ENCODE measurements around the gene ERCC6L2.

The ERCC6L2 gene

GRCh38 chr9:95977371-95977770, 101.9 kb downstream of the ERCC6L2 start:
- Histone ChIP-seq H3K4me1 (ENCODE audit: low read length) (no peaks in the 10 kb centered on the region), H3K4me3 (ENCODE audit: low read length) (no peak overlapping the region), H3K79me2 (ENCODE audit: low read length) (no peaks in the 10 kb centered on the region), H3K36me3 (replicated peaks; ENCODE audit: low read depth, low read length) (peaks cover 14% of the 10 kb centered on the region), H3K9me3 (ENCODE audit: insufficient read depth, low read length) (no peaks in the 10 kb centered on the region), H3K4me2 (ENCODE audit: low read length) (no peak overlapping the region), H3K27ac (ENCODE audit: low read length) (no peak overlapping the region), H2AFZ (ENCODE audit: low read depth, low read length) (no peak overlapping the region), H3K9ac (ENCODE audit: low read length) (no peak overlapping the region), H4K20me1 (ENCODE audit: insufficient read depth, low read length) (no peaks in the 10 kb centered on the region), H3K27me3 (ENCODE audit: low read depth, low read length) (no peaks in the 10 kb centered on the region)
- no peak for TF ChIP-seq CTCF (IDR thresholded peaks at IDR 0.05; ENCODE audit: low read depth, low read length)
- no peak for TF ChIP-seq EZH2phosphoT487 (IDR thresholded peaks at IDR 0.05; ENCODE audit: low read depth)

- no peaks in the 10 kb centered on the region for H4K20me1 ChIP-seq (ENCODE audit: insufficient read depth, low read length)
- H3K4me1 ChIP-seq (ENCODE audit: low read length), result no peaks in the 10 kb centered on the region
- no peak overlapping the region for H3K9ac ChIP-seq (ENCODE audit: low read length)
- no peak overlapping the region for H2AFZ ChIP-seq (ENCODE audit: low read depth, low read length)
- no peaks in the 10 kb centered on the region for H3K79me2 ChIP-seq (ENCODE audit: low read length)
- no peaks in the 10 kb centered on the region for H3K27me3 ChIP-seq (ENCODE audit: low read depth, low read length)
- TF ChIP-seq EZH2phosphoT487 (IDR thresholded peaks at IDR 0.05; ENCODE audit: low read depth) (no peak), CTCF (IDR thresholded peaks at IDR 0.05; ENCODE audit: low read depth, low read length) (no peak)
- H3K9me3 ChIP-seq (ENCODE audit: insufficient read depth, low read length), result no peaks in the 10 kb centered on the region
- H3K27ac ChIP-seq (ENCODE audit: low read length), result no peak overlapping the region
- no peak overlapping the region for H3K4me3 ChIP-seq (ENCODE audit: low read length)
- peaks cover 7% of the 10 kb centered on the region for H3K36me3 ChIP-seq (replicated peaks; ENCODE audit: low read depth, low read length)
- no peak overlapping the region for H3K4me2 ChIP-seq (ENCODE audit: low read length)
These were observed 102.6 kb downstream of the ERCC6L2 start for GRCh38 chr9:95978106-95978505.

GRCh38 chr9:95979446-95979845, 104.0 kb downstream of the ERCC6L2 start:
- Histone ChIP-seq H3K4me1 (ENCODE audit: low read length) (no peaks in the 10 kb centered on the region), H3K4me3 (ENCODE audit: low read length) (no peak overlapping the region), H3K27ac (ENCODE audit: low read length) (no peak overlapping the region), H3K79me2 (ENCODE audit: low read length) (no peaks in the 10 kb centered on the region), H3K4me2 (ENCODE audit: low read length) (no peak overlapping the region), H2AFZ (ENCODE audit: low read depth, low read length) (no peak overlapping the region), H3K36me3 (replicated peaks; ENCODE audit: low read depth, low read length) (peaks cover 7% of the 10 kb centered on the region), H3K9me3 (ENCODE audit: insufficient read depth, low read length) (no peaks in the 10 kb centered on the region), H3K9ac (ENCODE audit: low read length) (no peak overlapping the region), H4K20me1 (ENCODE audit: insufficient read depth, low read length) (no peaks in the 10 kb centered on the region), H3K27me3 (ENCODE audit: low read depth, low read length) (no peaks in the 10 kb centered on the region)
- TF ChIP-seq CTCF (IDR thresholded peaks at IDR 0.05; ENCODE audit: low read depth, low read length) (no peak), EZH2phosphoT487 (IDR thresholded peaks at IDR 0.05; ENCODE audit: low read depth) (no peak)

- H3K27ac ChIP-seq (ENCODE audit: low read length), result no peak overlapping the region
These were observed 105.0 kb downstream of the ERCC6L2 start for GRCh38 chr9:95980262-95981125.

More at GRCh38 chr9:95980262-95981125, 105.0 kb downstream of the ERCC6L2 start:
- no peaks in the 10 kb centered on the region for H3K4me1 ChIP-seq (ENCODE audit: low read length)
- no peak overlapping the region for H3K9ac ChIP-seq (ENCODE audit: low read length)
- H3K79me2 ChIP-seq (ENCODE audit: low read length), result no peaks in the 10 kb centered on the region
- H3K27me3 ChIP-seq (ENCODE audit: low read depth, low read length), result no peaks in the 10 kb centered on the region
- no peaks in the 10 kb centered on the region for H4K20me1 ChIP-seq (ENCODE audit: insufficient read depth, low read length)
- H3K4me3 ChIP-seq (ENCODE audit: low read length), result no peak overlapping the region
- TF ChIP-seq EZH2phosphoT487 (IDR thresholded peaks at IDR 0.05; ENCODE audit: low read depth) (no peak), CTCF (IDR thresholded peaks at IDR 0.05; ENCODE audit: low read depth, low read length) (no peak)
- H3K4me2 ChIP-seq (ENCODE audit: low read length), result no peak overlapping the region
- H3K9me3 ChIP-seq (ENCODE audit: insufficient read depth, low read length), result no peaks in the 10 kb centered on the region
- H2AFZ ChIP-seq (ENCODE audit: low read depth, low read length), result no peak overlapping the region
- H3K36me3 ChIP-seq (replicated peaks; ENCODE audit: low read depth, low read length), result peaks cover 10% of the 10 kb centered on the region
